HEK293 (cell line): ENCODE results near the gene MYL10.

Experiments used
- CTCF ChIA-PET: fragments of 350-600 bp; formaldehyde crosslinking; extraction: SDS; loops from one replicate; lab custom pipeline; 2021; ENCODE audit warnings: antibody characterized with exemption; lab: Yijun Ruan, JAX
- POLR2A ChIA-PET: fragments of 300-600 bp; formaldehyde crosslinking; extraction: SDS; loops from one replicate; lab custom pipeline; 2020; ENCODE audit warnings: antibody characterized with exemption, inconsistent platforms; lab: Yijun Ruan, JAX
- H3K27ac ChIP-seq: fragments of 200-500 bp; sonication (Bioruptor generic); 2 replicates; pipeline ENCODE4 v1.5.1; 2014; ENCODE audit warnings: low read depth, low read length, control low read depth, inconsistent platforms; ENCODE audit errors: extremely low read depth
- H3K36me3 ChIP-seq, 2 experiments: fragments of 200-500 bp in 1 of 2; sonication (Bioruptor generic) in 1 of 2; 1 replicate in 1 of 2; 2 replicates in 1 of 2; pipeline ENCODE4 v1.5.1; 2014 to 2017; ENCODE audit warnings: inconsistent platforms in 2 of 2, low read length in 2 of 2; ENCODE audit not compliant: control insufficient read depth in 2 of 2, insufficient read depth in 1 of 2
- H3K4me1 ChIP-seq: fragments of 200-500 bp; sonication (Bioruptor generic); 2 replicates; pipeline ENCODE4 v1.5.1; 2014; ENCODE audit warnings: mild to moderate bottlenecking, low read length, inconsistent platforms; ENCODE audit not compliant: control insufficient read depth, insufficient read depth
- H3K4me3 ChIP-seq: 2 replicates; pipeline ENCODE4 v1.5.1; 2011; ENCODE audit warnings: low read depth, mild to moderate bottlenecking, control low read depth, low read length, moderate library complexity
- H3K9me3 ChIP-seq: fragments of 200-500 bp; sonication (Bioruptor generic); 2 replicates; pipeline ENCODE4 v1.5.1; 2014; ENCODE audit warnings: low read depth, low read length, inconsistent platforms; ENCODE audit not compliant: control insufficient read depth, insufficient read depth
- MEIS1 ChIP-seq: sonication (generic); formaldehyde crosslinking; IDR thresholded peaks from 2 replicates; pipeline ENCODE4 v1.8.1; 2022; ENCODE audit warnings: missing genetic modification reagents, mild to moderate bottlenecking, borderline replicate concordance
- PRDM4 ChIP-seq: fragments of 450-650 bp; formaldehyde crosslinking; IDR thresholded peaks from 2 replicates; pipeline ENCODE4 v1.5.1; 2017; ENCODE audit warnings: missing biosample characterization, missing genetic modification characterization
- SALL2 ChIP-seq: fragments of 450-650 bp; formaldehyde crosslinking; IDR thresholded peaks from 2 replicates; pipeline ENCODE4 v1.5.0; 2017; ENCODE audit warnings: missing biosample characterization, mild to moderate bottlenecking, missing genetic modification characterization, borderline replicate concordance
- SCRT2 ChIP-seq: fragments of 450-650 bp; formaldehyde crosslinking; IDR thresholded peaks from 2 replicates; pipeline ENCODE4 v1.5.1; 2016; ENCODE audit warnings: missing biosample characterization, missing genetic modification characterization
- ZFP3 ChIP-seq: fragments of 450-650 bp; formaldehyde crosslinking; IDR thresholded peaks from 2 replicates; pipeline ENCODE4 v1.5.1; 2016; ENCODE audit warnings: low read depth, missing biosample characterization, missing genetic modification characterization
- ZFP37 ChIP-seq: fragments of 450-650 bp; formaldehyde crosslinking; IDR thresholded peaks from 2 replicates; pipeline ENCODE4 v1.5.1; 2016; ENCODE audit warnings: missing biosample characterization, missing genetic modification characterization
- ZIC2 ChIP-seq: fragments of 450-650 bp; formaldehyde crosslinking; IDR thresholded peaks from 2 replicates; pipeline ENCODE4 v1.5.1; 2016; ENCODE audit warnings: missing biosample characterization, missing genetic modification characterization
- ZNF133 ChIP-seq: fragments of 450-650 bp; formaldehyde crosslinking; IDR thresholded peaks from 2 replicates; pipeline ENCODE4 v1.5.1; 2016; ENCODE audit warnings: missing biosample characterization, missing genetic modification characterization
- ZNF2 ChIP-seq: fragments of 450-650 bp; formaldehyde crosslinking; IDR thresholded peaks from 2 replicates; pipeline ENCODE4 v1.5.1; 2016; ENCODE audit warnings: missing biosample characterization, missing genetic modification characterization
- ZNF202 ChIP-seq: fragments of 450-650 bp; formaldehyde crosslinking; IDR thresholded peaks from 2 replicates; pipeline ENCODE4 v1.5.1; 2016; ENCODE audit warnings: missing biosample characterization, missing genetic modification characterization, borderline replicate concordance
- ZNF266 ChIP-seq: fragments of 450-650 bp; formaldehyde crosslinking; IDR thresholded peaks from 2 replicates; pipeline ENCODE4 v1.5.1; 2016; ENCODE audit warnings: missing biosample characterization, missing genetic modification characterization, low read depth
- ZNF280C ChIP-seq: fragments of 450-650 bp; formaldehyde crosslinking; IDR thresholded peaks from 2 replicates; pipeline ENCODE4 v1.5.1; 2016; ENCODE audit warnings: missing biosample characterization, missing genetic modification characterization
- ZNF449 ChIP-seq: fragments of 450-650 bp; formaldehyde crosslinking; IDR thresholded peaks from 2 replicates; pipeline ENCODE4 v1.5.1; 2017; ENCODE audit warnings: missing biosample characterization, mild to moderate bottlenecking, missing genetic modification characterization, moderate library complexity
- ZNF549 ChIP-seq: fragments of 450-650 bp; IDR thresholded peaks from 2 replicates; pipeline ENCODE4 v1.5.1; 2018; ENCODE audit warnings: missing biosample characterization, missing genetic modification characterization, mild to moderate bottlenecking, inconsistent platforms, moderate library complexity
- ZNF555 ChIP-seq: fragments of 450-650 bp; formaldehyde crosslinking; conservative IDR thresholded peaks from 2 replicates; pipeline ENCODE4 v1.5.1; 2017; ENCODE audit warnings: missing biosample characterization, mild to moderate bottlenecking, missing genetic modification characterization, inconsistent platforms
- ZNF558 ChIP-seq: fragments of 450-650 bp; formaldehyde crosslinking; IDR thresholded peaks from 2 replicates; pipeline ENCODE4 v1.5.1; 2016; ENCODE audit warnings: missing biosample characterization, missing genetic modification characterization
- ZNF654 ChIP-seq: fragments of 450-650 bp; formaldehyde crosslinking; IDR thresholded peaks from 2 replicates; pipeline ENCODE4 v1.5.1; 2016; ENCODE audit warnings: low read depth, missing biosample characterization, missing genetic modification characterization
- ZNF658 ChIP-seq: fragments of 450-650 bp; formaldehyde crosslinking; IDR thresholded peaks from 2 replicates; pipeline ENCODE4; 2016; ENCODE audit warnings: missing biosample characterization, missing genetic modification characterization
- ZNF747 ChIP-seq: fragments of 450-650 bp; formaldehyde crosslinking; IDR thresholded peaks from 2 replicates; pipeline ENCODE4 v1.5.1; 2016; ENCODE audit warnings: missing biosample characterization, missing genetic modification characterization
- ZNF785 ChIP-seq: fragments of 450-650 bp; formaldehyde crosslinking; IDR thresholded peaks from 2 replicates; pipeline ENCODE4 v1.5.1; 2016; ENCODE audit warnings: missing biosample characterization, missing genetic modification characterization

The MYL10 gene

GRCh38 chr7:101602484-101603241, 26.4 kb downstream of the MYL10 start (continued):
- TF ChIP-seq PRDM4 (tag by site-specific recombination) (no peak), ZNF654 (peak; percentile 93)

GRCh38 chr7:101602082-101602481, 27.0 kb downstream of the MYL10 start:
- no peak for TF ChIP-seq ZNF658 (tag by site-specific recombination)
- TF ChIP-seq ZNF549 (tag by site-specific recombination) = no peak
- no peak for TF ChIP-seq ZNF558
- no peak for TF ChIP-seq ZNF202 (tag by site-specific recombination)
- no peak for TF ChIP-seq ZNF449 (tag by site-specific recombination)
- TF ChIP-seq SCRT2 = no peak
- no peak for TF ChIP-seq ZIC2 (tag by site-specific recombination)
- TF ChIP-seq ZNF266 (tag by site-specific recombination) = no peak
- TF ChIP-seq ZNF2 (tag by site-specific recombination) = no peak
- TF ChIP-seq ZNF280C = no peak
- no peak for TF ChIP-seq ZNF785 (tag by site-specific recombination)
- no peak for TF ChIP-seq ZNF133 (tag by site-specific recombination)
- no peak for TF ChIP-seq ZFP3 (tag by site-specific recombination)
- TF ChIP-seq ZFP37 = no peak
- no peak for TF ChIP-seq SALL2 (tag by site-specific recombination)
- TF ChIP-seq MEIS1 (CRISPR knock-in tag) = no peak
- TF ChIP-seq ZNF747 (tag by site-specific recombination) = no peak
- TF ChIP-seq ZNF555 (tag by site-specific recombination) = no peak
- Histone ChIP-seq H3K27ac (no peak overlapping the region), H3K9me3 (no peaks in the 10 kb centered on the region), H3K4me3 (no peak overlapping the region), H3K4me1 (no peaks in the 10 kb centered on the region), H3K36me3 (no peaks in the 10 kb centered on the region)
- POLR2A ChIA-PET = no interaction called here
- CTCF ChIA-PET = interaction anchor here (0.6 to 4.6 kb wide), 8 partner anchors 9 to 670 kb away, joined by 3 to 39 read pairs (median 6); no protein-coding TSS in a partner anchor
